ENCODE data around the gene C1QTNF8. TPM values are rescaled to one million over a fixed set of nuclear protein-coding genes. Genes with fewer than 3 reads are reported as not detected.

C1QTNF8 gene
- total and polyA plus RNA-seq, 2 of the 13 experiments (the other 11 are each of a cell fraction or from before 2014, with no cell fraction given), result 0.09 TPM; not detected in 1

GRCh38 chr16:1082266-1082951 lies 13.6 kb downstream of the C1QTNF8 start (continued):
- peak; percentile 90; the same call in 1 of the 2 replicates for TF ChIP-seq HIC2 (CRISPR knock-in tag; IDR thresholded peaks at IDR 0.05; ENCODE audit: low read depth)
- TF ChIP-seq CENPT (CRISPR knock-in tag; IDR thresholded peaks at IDR 0.05; ENCODE audit: low read depth), result no peak
- no peak for TF ChIP-seq SMC3 (IDR thresholded peaks at IDR 0.05; ENCODE audit: low read length)
- TF ChIP-seq ZNF709 (CRISPR knock-in tag; IDR thresholded peaks at IDR 0.05), result peak; percentile 89; the same call in 1 of the 2 replicates
- TF ChIP-seq SALL2 (CRISPR knock-in tag; IDR thresholded peaks at IDR 0.05), result 0 out of 2 replicates have a peak, but pooled peaks have one; percentile 45
- TF ChIP-seq ZNF747 (CRISPR knock-in tag; IDR thresholded peaks at IDR 0.05; ENCODE audit: borderline replicate concordance), result peak; percentile 95
- peak; percentile 63; the same call in 1 of the 2 replicates for TF ChIP-seq ZNF460 (CRISPR knock-in tag; IDR thresholded peaks at IDR 0.05; ENCODE audit: borderline replicate concordance)
- TF ChIP-seq FOXA3 (CRISPR knock-in tag; IDR thresholded peaks at IDR 0.05), result peak; percentile 65
- TF ChIP-seq ZNF530 (CRISPR knock-in tag; IDR thresholded peaks at IDR 0.05; ENCODE audit: low read depth), result peak; percentile 32; the same call in 1 of the 2 replicates
- TF ChIP-seq ZNF749 (CRISPR knock-in tag; IDR thresholded peaks at IDR 0.05; ENCODE audit: borderline replicate concordance), result peak; percentile 94
- peak; percentile 59; the same call in 1 of the 2 replicates for TF ChIP-seq ZNF839 (CRISPR knock-in tag; IDR thresholded peaks at IDR 0.05; ENCODE audit: borderline replicate concordance)
- peak; percentile 93; the same call in 1 of the 2 replicates for TF ChIP-seq DZIP1 (CRISPR knock-in tag; IDR thresholded peaks at IDR 0.05)
- peak; percentile 75 for TF ChIP-seq FOXP4 (CRISPR knock-in tag; IDR thresholded peaks at IDR 0.05)
- TF ChIP-seq ERF (CRISPR knock-in tag; IDR thresholded peaks at IDR 0.05), result peak; percentile 98
- TF ChIP-seq ZNF878 (CRISPR knock-in tag; IDR thresholded peaks at IDR 0.05), result peak; percentile 97
- peak; percentile 90; the same call in 1 of the 2 replicates for TF ChIP-seq ZNF451 (CRISPR knock-in tag; IDR thresholded peaks at IDR 0.05)
- 0 out of 2 replicates have a peak, but pooled peaks have one; percentile 64 for TF ChIP-seq HOXA5 (CRISPR knock-in tag; IDR thresholded peaks at IDR 0.05)
- peak; percentile 93 for TF ChIP-seq ZNF253 (CRISPR knock-in tag; IDR thresholded peaks at IDR 0.05; ENCODE audit: borderline replicate concordance)
- peak; percentile 97 for TF ChIP-seq ZBTB38 (CRISPR knock-in tag; IDR thresholded peaks at IDR 0.05)
- peak; percentile 95 for TF ChIP-seq MLX (CRISPR knock-in tag; IDR thresholded peaks at IDR 0.05)
